ENCODE results near the gene TIGD2.
"Not testable (repeated sequence)": the region's sequence is repeated elsewhere in the genome, so short reads cannot be mapped to it uniquely, and the experiment has no call there.

Gene TIGD2

GRCh38 chr4:89121387-89122068, 10.2 kb downstream of the TIGD2 start:
- no peak for DNase-seq

DNA sequence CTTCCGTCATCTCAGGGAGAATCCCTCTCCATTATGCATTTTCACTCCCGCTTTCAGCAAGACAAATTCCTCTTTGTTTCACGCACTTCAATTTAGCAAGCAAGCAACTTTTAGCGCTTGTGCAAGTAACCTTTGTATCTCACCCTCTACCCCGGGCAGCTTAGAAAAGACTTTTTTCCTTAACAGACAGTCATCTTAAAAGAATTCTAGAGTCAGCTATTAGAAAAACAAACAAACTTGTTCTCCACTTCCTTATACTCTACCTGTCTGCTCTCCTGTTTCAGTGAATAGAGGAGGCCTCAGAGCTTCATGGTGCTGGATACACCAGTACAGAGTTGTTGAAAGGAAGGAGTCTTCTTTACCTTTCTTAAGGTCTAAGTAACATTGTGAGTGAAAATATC, 12.1 kb downstream of the TIGD2 start:
- no peak for DNase-seq

GRCh38 chr4:89125901-89126782, 14.8 kb downstream of the TIGD2 start:
- no peak for DNase-seq

GRCh38 chr4:89129080-89129640, 17.8 kb downstream of the TIGD2 start:
- DNase-seq, result no peak

- no peak for DNase-seq
These were observed 23.5 kb downstream of the TIGD2 start for GRCh38 chr4:89134775-89135319.

GRCh38 chr4:89136525-89136924, 25.2 kb downstream of the TIGD2 start:
- DNase-seq, result no peak

DNA sequence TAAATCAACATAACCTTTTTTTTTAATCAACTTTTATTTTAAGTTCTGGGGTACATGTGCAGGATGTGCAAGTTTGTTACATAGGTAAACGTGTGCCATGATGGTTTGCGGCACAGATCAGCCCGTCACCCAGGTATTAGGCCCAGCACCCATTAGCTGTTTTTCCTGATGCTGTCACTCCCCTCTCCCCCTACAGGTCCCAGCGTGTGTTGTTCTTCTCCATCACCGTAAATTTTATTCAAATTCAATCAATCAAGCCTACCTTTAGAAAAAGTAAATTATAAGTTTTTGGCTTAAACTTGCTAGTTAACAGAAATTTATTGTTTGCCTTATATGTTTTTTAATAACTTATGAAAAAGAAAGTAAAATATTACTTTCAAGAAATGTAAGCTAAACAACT, 25.9 kb downstream of the TIGD2 start:
- DNase-seq, result no peak

DNA sequence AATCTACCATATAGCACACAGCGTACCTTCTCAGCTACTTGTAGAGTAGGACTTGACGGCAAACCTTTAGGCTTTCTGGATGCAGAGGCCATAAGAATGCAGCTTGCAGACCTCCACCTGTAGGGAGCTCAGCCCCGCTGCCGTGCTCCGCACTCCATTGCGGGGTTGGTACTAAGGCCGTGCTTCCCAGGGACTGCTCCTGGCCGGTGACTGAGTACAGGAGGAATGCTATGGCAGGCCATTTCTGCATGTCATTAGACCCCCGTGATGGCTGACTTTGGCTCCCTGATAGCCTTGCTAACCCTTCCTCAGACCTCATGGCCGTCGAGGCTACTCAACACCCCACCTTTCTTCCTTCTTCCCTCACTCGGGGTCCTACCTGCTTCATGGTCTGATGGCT, 26.4 kb downstream of the TIGD2 start:
- DNase-seq, result no peak

DNA sequence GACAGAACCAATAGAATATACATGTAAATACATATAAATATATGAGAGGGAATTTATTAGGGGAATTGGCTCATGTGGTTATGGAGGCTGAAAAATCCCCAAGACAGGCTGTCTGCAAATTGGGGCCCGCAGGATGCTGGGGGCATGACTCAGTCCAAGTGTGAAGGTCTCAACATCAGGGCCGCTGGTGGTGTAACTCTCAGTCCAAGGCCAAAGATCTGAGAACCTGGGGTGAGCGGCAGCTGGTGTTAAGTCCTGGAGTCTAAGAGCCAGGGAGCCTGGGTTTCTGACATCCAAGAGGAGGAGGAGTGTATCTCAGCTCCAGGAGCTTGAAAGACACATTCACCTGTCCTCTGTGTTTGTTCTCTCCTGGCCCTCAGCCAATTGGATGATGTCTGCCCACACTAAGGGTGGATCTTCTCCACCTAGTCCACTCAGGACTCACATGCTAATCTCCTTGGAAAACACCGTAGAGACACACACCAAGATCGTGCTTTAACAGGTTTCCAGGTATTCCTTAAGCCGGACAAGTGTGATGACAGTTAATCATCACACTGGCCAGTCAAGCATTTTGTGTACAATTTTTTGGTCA, 28.9 kb downstream of the TIGD2 start:
- DNase-seq, result no peak

DNA sequence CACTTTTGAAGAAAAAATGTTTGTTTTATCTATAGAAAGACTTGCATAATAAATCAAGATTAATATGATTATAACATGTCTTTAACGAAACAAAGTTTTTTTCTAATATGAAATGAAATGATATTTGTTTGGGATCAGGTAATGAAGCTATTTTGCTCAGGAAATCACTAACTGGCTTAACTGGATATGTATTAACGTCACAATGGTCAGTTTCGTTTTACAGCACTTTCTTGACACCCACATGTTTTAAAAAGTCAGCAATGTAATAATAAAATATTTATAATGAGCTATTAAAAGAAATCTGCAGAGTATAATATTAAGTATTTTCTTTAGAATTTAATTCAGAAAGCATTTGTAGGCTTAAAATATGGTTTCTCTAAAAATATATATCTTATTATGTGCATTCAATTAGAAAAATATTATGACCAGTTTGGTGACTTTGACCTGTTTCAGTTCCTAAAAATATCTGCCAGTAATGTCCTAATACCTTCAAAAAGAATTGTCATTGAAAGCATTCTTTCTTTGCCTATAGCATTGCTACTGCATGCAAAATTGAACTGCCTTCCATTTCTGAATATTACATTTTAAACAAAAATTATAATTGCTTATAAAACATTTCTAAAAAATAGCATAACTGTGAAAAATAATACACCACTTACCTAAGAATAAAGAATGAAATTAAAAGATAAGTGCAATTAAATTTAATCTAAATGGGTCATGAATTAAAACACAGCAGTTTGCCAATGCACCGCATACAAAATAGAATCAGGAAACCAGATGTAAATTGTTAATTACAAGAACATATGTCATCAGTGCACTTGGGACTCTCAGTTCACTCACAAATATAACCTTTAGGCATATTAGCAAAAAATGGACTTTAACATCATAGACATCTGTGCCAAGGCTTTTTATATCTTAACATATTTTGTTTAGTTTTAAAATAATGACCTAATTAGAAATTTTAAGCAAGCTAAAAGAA, 31.6 kb downstream of the TIGD2 start:
- DNase-seq, result no peak

GRCh38 chr4:89144652-89145051, 33.3 kb downstream of the TIGD2 start:
- not testable (repeated sequence) for DNase-seq

DNA sequence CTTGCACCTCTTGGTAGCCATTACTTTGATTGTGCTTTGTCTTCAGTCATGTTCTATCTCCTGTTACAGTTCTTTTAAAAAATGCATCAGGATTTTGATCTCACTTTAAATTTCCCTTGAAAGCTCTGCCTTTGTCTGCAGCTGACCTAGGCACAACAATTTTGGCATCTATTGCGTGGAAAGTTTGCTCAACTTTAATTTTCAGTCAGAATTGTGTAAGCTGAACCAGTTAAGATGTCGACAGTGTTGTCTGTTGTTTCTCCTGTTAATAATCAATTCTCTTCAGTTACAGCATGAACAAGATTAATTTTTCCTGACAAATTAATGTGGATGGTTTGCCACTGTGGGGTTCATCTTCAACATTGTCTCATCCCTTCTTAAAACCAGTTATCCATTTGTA, 34.9 kb downstream of the TIGD2 start:
- no peak for DNase-seq

- no peak for DNase-seq
These were observed 41.6 kb downstream of the TIGD2 start for GRCh38 chr4:89152972-89153371.

DNA sequence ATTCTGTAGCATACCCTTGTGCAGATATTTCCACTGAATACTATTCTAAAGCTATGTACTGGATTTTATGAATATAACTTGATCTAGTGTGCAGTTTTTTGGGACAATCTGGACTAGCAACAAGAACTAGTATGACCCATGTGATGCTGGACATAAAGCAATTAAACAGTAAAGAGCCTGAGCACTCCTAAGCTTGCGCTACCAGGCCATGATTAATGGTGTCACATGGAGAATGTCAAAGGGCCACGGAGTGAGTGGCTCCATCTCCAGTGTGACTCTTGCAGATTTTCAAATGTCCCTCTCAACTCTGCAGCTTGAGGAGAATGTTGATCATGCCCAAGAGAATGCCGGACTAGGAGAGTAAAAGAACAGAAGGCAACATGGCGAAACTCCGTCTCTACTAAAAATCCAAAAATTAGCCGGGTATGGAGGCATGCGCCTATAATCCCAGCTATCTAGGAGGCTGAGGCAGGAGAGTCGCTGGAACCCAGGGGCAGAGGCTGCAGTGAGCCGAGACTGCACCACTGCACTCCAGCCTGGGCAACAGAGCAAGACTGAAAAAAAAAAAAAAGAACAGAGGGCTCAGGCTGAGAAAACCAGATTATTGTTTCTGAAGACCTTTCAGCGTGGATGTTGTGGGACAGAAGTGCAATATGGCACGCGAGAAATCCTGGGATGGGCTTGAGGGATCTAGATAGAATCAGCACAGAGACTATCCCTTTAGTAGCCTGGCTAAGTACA, 45.0 kb downstream of the TIGD2 start:
- no peak for DNase-seq

GRCh38 chr4:89157488-89158024, 46.2 kb downstream of the TIGD2 start:
- no peak for DNase-seq

DNA sequence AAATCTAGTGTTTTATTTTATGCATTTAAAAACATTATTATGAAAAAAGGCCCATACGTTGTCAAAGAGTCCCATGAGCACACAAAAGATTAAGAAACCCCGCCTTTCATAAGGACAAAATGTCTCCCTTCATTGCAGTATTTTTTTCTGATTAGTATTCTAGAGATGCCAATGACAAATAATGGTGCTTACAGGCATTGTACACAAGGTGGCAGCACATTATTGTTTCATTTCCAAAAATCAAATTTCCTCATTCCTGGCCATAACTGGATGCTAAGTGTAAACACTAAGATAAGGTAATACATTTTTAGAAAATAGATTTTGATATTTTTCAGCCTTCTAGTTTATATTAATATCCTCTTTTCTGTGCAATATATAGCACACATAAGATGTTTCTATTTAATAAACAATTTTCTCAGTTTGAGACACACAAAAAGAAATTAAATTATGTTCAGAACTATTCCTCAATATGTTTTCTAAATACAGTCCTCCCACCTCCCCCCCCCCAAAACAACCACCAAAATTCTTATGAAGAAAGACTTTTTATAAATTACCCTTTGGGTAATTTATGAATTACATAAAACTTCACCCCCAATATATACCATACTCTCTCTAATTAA, 47.7 kb downstream of the TIGD2 start:
- DNase-seq, result no peak

GRCh38 chr4:89160806-89161205, 49.5 kb downstream of the TIGD2 start:
- DNase-seq, result no peak

GRCh38 chr4:89161841-89162240, 50.5 kb downstream of the TIGD2 start:
- DNase-seq, result no peak

DNA sequence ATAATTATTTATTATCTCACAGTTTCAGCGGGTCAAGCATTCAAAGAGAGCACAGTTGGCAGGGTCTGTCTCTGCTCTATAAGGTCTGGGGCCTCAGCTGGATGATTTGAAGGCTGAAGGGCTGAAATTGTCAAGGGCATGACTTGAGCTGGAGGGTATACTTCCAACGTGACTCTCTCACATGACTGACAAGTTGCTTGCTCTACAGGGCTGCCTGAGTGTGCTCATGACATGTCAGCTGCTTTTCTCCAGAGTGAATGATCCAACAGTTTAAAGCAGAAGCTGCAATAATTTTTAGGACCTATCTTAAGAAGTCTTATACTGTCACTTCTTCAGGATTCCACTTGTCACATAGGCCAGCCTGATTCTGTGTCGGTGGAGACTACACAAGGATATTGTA, 51.2 kb downstream of the TIGD2 start:
- DNase-seq, result no peak

- DNase-seq, result no peak
These were observed 51.7 kb downstream of the TIGD2 start for GRCh38 chr4:89162987-89163386.

GRCh38 chr4:89164400-89164799, 53.1 kb downstream of the TIGD2 start:
- DNase-seq, result no peak

Data from activated T-cell treated with anti-CD3 and anti-CD28 coated beads, Interleukin-2, amount 50 U/mL, for 1 hour (primary cell).